ENCODE results near the gene P2RX1. TPM values are rescaled to one million over a fixed set of nuclear protein-coding genes. Genes with fewer than 3 reads are reported as not detected.

P2RX1 gene
- total and polyA plus RNA-seq, 2 donors, result 3.6 to 6.0 TPM

GRCh38 chr17:3929181-3929580 is 12.9 kb upstream of the P2RX1 start:
- no peak for DNase-seq (ENCODE audit: low read depth in 6 of 9, low spot score in 9 of 9)
- peaks cover 84 to 89% of the 10 kb centered on the region in 2 donors for H3K36me3 ChIP-seq (ENCODE audit: control insufficient read depth in 2 of 2, insufficient read depth in 2 of 2, low read length in 1 of 2)
- WGBS, result 97% methylated on average over 12 of the region's 12 CpGs
- no peaks in the 10 kb centered on the region for H3K27me3 ChIP-seq (ENCODE audit: control insufficient read depth in 2 of 2, insufficient read depth in 1 of 2, low read length in 1 of 2)
- peaks cover 0 to 3% of the 10 kb centered on the region in 2 donors for H3K9me3 ChIP-seq (ENCODE audit: control insufficient read depth in 2 of 2, insufficient read depth in 1 of 2, low read length in 1 of 2)
- no peak overlapping the region for H3K27ac ChIP-seq (ENCODE audit: low read depth in 1 of 2, low read length in 1 of 2)
- H3K4me3 ChIP-seq (ENCODE audit: low read length in 2 of 2), result no peak overlapping the region
- no peaks in the 10 kb centered on the region for H3K4me1 ChIP-seq (ENCODE audit: control insufficient read depth in 2 of 2, insufficient read depth in 2 of 2, low read length in 2 of 2)

- no peak overlapping the region for H3K4me3 ChIP-seq (ENCODE audit: low read length in 2 of 2)
- H3K27me3 ChIP-seq (ENCODE audit: control insufficient read depth in 2 of 2, insufficient read depth in 1 of 2, low read length in 1 of 2), result no peaks in the 10 kb centered on the region
- no peaks in the 10 kb centered on the region for H3K4me1 ChIP-seq (ENCODE audit: control insufficient read depth in 2 of 2, insufficient read depth in 2 of 2, low read length in 2 of 2)
- H3K9me3 ChIP-seq (ENCODE audit: control insufficient read depth in 2 of 2, insufficient read depth in 1 of 2, low read length in 1 of 2), result peaks cover 0 to 3% of the 10 kb centered on the region in 2 donors
- no peak for DNase-seq (ENCODE audit: low read depth in 6 of 9, low spot score in 9 of 9)
- peaks cover 84 to 89% of the 10 kb centered on the region in 2 donors for H3K36me3 ChIP-seq (ENCODE audit: control insufficient read depth in 2 of 2, insufficient read depth in 2 of 2, low read length in 1 of 2)
- no peak overlapping the region for H3K27ac ChIP-seq (ENCODE audit: low read depth in 1 of 2, low read length in 1 of 2)
- WGBS, result 97% methylated on average over 16 of the region's 16 CpGs
These were observed 12.1 kb upstream of the P2RX1 start for GRCh38 chr17:3928406-3928805.

GRCh38 chr17:3927628-3928340 is 11.5 kb upstream of the P2RX1 start:
- Histone ChIP-seq H3K9me3 (ENCODE audit: control insufficient read depth in 2 of 2, insufficient read depth in 1 of 2, low read length in 1 of 2) (peaks cover 0 to 3% of the 10 kb centered on the region in 2 donors), H3K4me3 (ENCODE audit: low read length in 2 of 2) (no peak overlapping the region), H3K36me3 (ENCODE audit: control insufficient read depth in 2 of 2, insufficient read depth in 2 of 2, low read length in 1 of 2) (peaks cover 81 to 85% of the 10 kb centered on the region in 2 donors), H3K27ac (ENCODE audit: low read depth in 1 of 2, low read length in 1 of 2) (no peak overlapping the region), H3K4me1 (ENCODE audit: control insufficient read depth in 2 of 2, insufficient read depth in 2 of 2, low read length in 2 of 2) (peaks cover 0 to 3% of the 10 kb centered on the region in 2 donors), H3K27me3 (ENCODE audit: control insufficient read depth in 2 of 2, insufficient read depth in 1 of 2, low read length in 1 of 2) (no peaks in the 10 kb centered on the region)
- 96% methylated on average over 15 of the region's 15 CpGs for whole genome bisulfite sequencing
- no peak for DNase-seq (ENCODE audit: low read depth in 6 of 9, low spot score in 9 of 9)

- Histone ChIP-seq H3K36me3 (ENCODE audit: control insufficient read depth in 2 of 2, insufficient read depth in 2 of 2, low read length in 1 of 2) (peaks cover 74 to 78% of the 10 kb centered on the region in 2 donors), H3K9me3 (ENCODE audit: control insufficient read depth in 2 of 2, insufficient read depth in 1 of 2, low read length in 1 of 2) (peaks cover 0 to 3% of the 10 kb centered on the region in 2 donors), H3K27ac (ENCODE audit: low read depth in 1 of 2, low read length in 1 of 2) (no peak overlapping the region), H3K4me1 (ENCODE audit: control insufficient read depth in 2 of 2, insufficient read depth in 2 of 2, low read length in 2 of 2) (peaks cover 0 to 4% of the 10 kb centered on the region in 2 donors), H3K27me3 (ENCODE audit: control insufficient read depth in 2 of 2, insufficient read depth in 1 of 2, low read length in 1 of 2) (no peaks in the 10 kb centered on the region), H3K4me3 (ENCODE audit: low read length in 2 of 2) (no peak overlapping the region)
- no peak for DNase-seq (ENCODE audit: low read depth in 6 of 9, low spot score in 9 of 9)
- 97% methylated on average over 16 of the region's 16 CpGs for WGBS
These were observed 10.8 kb upstream of the P2RX1 start for GRCh38 chr17:3926860-3927627.

GRCh38 chr17:3925684-3926485 is 9.6 kb upstream of the P2RX1 start:
- H3K4me3 ChIP-seq (ENCODE audit: low read length in 2 of 2), result no peak overlapping the region
- 96% methylated on average over 17 of the region's 17 CpGs for WGBS
- H3K9me3 ChIP-seq (ENCODE audit: control insufficient read depth in 2 of 2, insufficient read depth in 1 of 2, low read length in 1 of 2), result peaks cover 0 to 3% of the 10 kb centered on the region in 2 donors
- peaks cover 69 to 70% of the 10 kb centered on the region in 2 donors for H3K36me3 ChIP-seq (ENCODE audit: control insufficient read depth in 2 of 2, insufficient read depth in 2 of 2, low read length in 1 of 2)
- no peaks in the 10 kb centered on the region for H3K27me3 ChIP-seq (ENCODE audit: control insufficient read depth in 2 of 2, insufficient read depth in 1 of 2, low read length in 1 of 2)
- H3K4me1 ChIP-seq (ENCODE audit: control insufficient read depth in 2 of 2, insufficient read depth in 2 of 2, low read length in 2 of 2), result peaks cover 0 to 4% of the 10 kb centered on the region in 2 donors
- no peak overlapping the region for H3K27ac ChIP-seq (ENCODE audit: low read depth in 1 of 2, low read length in 1 of 2)
- DNase-seq (ENCODE audit: low read depth in 6 of 9, low spot score in 9 of 9), result no peak

GRCh38 chr17:3924512-3925350 is 8.5 kb upstream of the P2RX1 start:
- 97% methylated on average over 40 of the region's 40 CpGs for WGBS
- H3K4me3 ChIP-seq (ENCODE audit: low read length in 2 of 2), result no peak overlapping the region
- DNase-seq (ENCODE audit: low read depth in 6 of 9, low spot score in 9 of 9), result no peak
- no peak overlapping the region for H3K27ac ChIP-seq (ENCODE audit: low read depth in 1 of 2, low read length in 1 of 2)
- H3K4me1 ChIP-seq (ENCODE audit: control insufficient read depth in 2 of 2, insufficient read depth in 2 of 2, low read length in 2 of 2), result peaks cover 0 to 4% of the 10 kb centered on the region in 2 donors
- peaks cover 58 to 59% of the 10 kb centered on the region in 2 donors for H3K36me3 ChIP-seq (ENCODE audit: control insufficient read depth in 2 of 2, insufficient read depth in 2 of 2, low read length in 1 of 2)
- H3K9me3 ChIP-seq (ENCODE audit: control insufficient read depth in 2 of 2, insufficient read depth in 1 of 2, low read length in 1 of 2), result peaks cover 0 to 3% of the 10 kb centered on the region in 2 donors
- H3K27me3 ChIP-seq (ENCODE audit: control insufficient read depth in 2 of 2, insufficient read depth in 1 of 2, low read length in 1 of 2), result no peaks in the 10 kb centered on the region

GRCh38 chr17:3923466-3924190 is 7.4 kb upstream of the P2RX1 start:
- Histone ChIP-seq H3K27ac (ENCODE audit: low read depth in 1 of 2, low read length in 1 of 2) (no peak overlapping the region), H3K27me3 (ENCODE audit: control insufficient read depth in 2 of 2, insufficient read depth in 1 of 2, low read length in 1 of 2) (no peaks in the 10 kb centered on the region), H3K4me1 (ENCODE audit: control insufficient read depth in 2 of 2, insufficient read depth in 2 of 2, low read length in 2 of 2) (peaks cover 0 to 6% of the 10 kb centered on the region in 2 donors), H3K9me3 (ENCODE audit: control insufficient read depth in 2 of 2, insufficient read depth in 1 of 2, low read length in 1 of 2) (no peaks in the 10 kb centered on the region), H3K36me3 (ENCODE audit: control insufficient read depth in 2 of 2, insufficient read depth in 2 of 2, low read length in 1 of 2) (peaks cover 47 to 48% of the 10 kb centered on the region in 2 donors), H3K4me3 (ENCODE audit: low read length in 2 of 2) (no peak overlapping the region)
- DNase-seq (ENCODE audit: low read depth in 6 of 9, low spot score in 9 of 9), result no peak
- WGBS, result 97% methylated on average over 18 of the region's 18 CpGs

- no peaks in the 10 kb centered on the region for H3K9me3 ChIP-seq (ENCODE audit: control insufficient read depth in 2 of 2, insufficient read depth in 1 of 2, low read length in 1 of 2)
- 91% methylated on average over 7 of the region's 7 CpGs for WGBS
- DNase-seq (ENCODE audit: low read depth in 6 of 9, low spot score in 9 of 9), result no peak
- H3K36me3 ChIP-seq (ENCODE audit: control insufficient read depth in 2 of 2, insufficient read depth in 2 of 2, low read length in 1 of 2), result peaks cover 39% of the 10 kb centered on the region in 2 donors
- no peak overlapping the region for H3K4me3 ChIP-seq (ENCODE audit: low read length in 2 of 2)
- H3K27ac ChIP-seq (ENCODE audit: low read depth in 1 of 2, low read length in 1 of 2), result no peak overlapping the region
- H3K4me1 ChIP-seq (ENCODE audit: control insufficient read depth in 2 of 2, insufficient read depth in 2 of 2, low read length in 2 of 2), result peaks cover under 1 to 10% of the 10 kb centered on the region in 2 donors
- no peaks in the 10 kb centered on the region for H3K27me3 ChIP-seq (ENCODE audit: control insufficient read depth in 2 of 2, insufficient read depth in 1 of 2, low read length in 1 of 2)
These were observed 6.5 kb upstream of the P2RX1 start for GRCh38 chr17:3922765-3923164.
